ENCODE data around the gene AAGAB. TPM values are rescaled to one million over a fixed set of nuclear protein-coding genes. Genes with fewer than 3 reads are reported as not detected.

The AAGAB gene
- total RNA-seq, 1 experiment from 2014 or later: 56.5 TPM

- Histone ChIP-seq H3K4me1 (replicated peaks; ENCODE audit: insufficient read depth) (no peaks in the 10 kb centered on the region), H3K4me3 (no peak overlapping the region), H3K79me2 (ENCODE audit: low read depth) (0 out of 2 replicates have a peak, but pooled peaks cover 5% of the 10 kb centered on the region), H3K27me3 (ENCODE audit: insufficient read depth, low read depth) (no peaks in the 10 kb centered on the region), H4K20me1 (ENCODE audit: insufficient read depth) (no peaks in the 10 kb centered on the region; the same call in 1 of the 2 replicates), H2AFZ (no peak overlapping the region), H3K9me2 (ENCODE audit: insufficient read depth) (no peaks in the 10 kb centered on the region), H3K9me3 (ENCODE audit: insufficient read depth, low read depth) (no peaks in the 10 kb centered on the region), H3K27ac (no peak overlapping the region), H3K36me3 (ENCODE audit: low read depth) (no peaks in the 10 kb centered on the region), H3K4me2 (no peak overlapping the region), H3F3A (ENCODE audit: insufficient read depth, low read depth) (no peaks in the 10 kb centered on the region)
- no peak for TF ChIP-seq EZH2 (IDR thresholded peaks at IDR 0.05; ENCODE audit: low read depth)
- no TSS peak for BruUV-seq (replicated peaks)
- ChIA-PET POLR2A (ENCODE audit: unreplicated experiment) (interaction anchor here (0.6 kb wide), 1 partner anchor 304 kb away, joined by 4 read pairs; no protein-coding TSS in a partner anchor), CTCF (no interaction called here)
- intact Hi-C loops (cut with micrococcal nuclease; ENCODE audit: unreplicated experiment): no loop called here
- DNase-seq: no peak
Observed at GRCh38 chr15:67218428-67218827, 36.0 kb downstream of the AAGAB start.

GRCh38 chr15:67216859-67217258 lies 37.6 kb downstream of the AAGAB start:
- CTCF ChIA-PET: interaction anchor here (0.6 kb wide), 2 partner anchors 42 to 94 kb away, joined by 5 to 6 read pairs; no protein-coding TSS in a partner anchor
- intact Hi-C loops (cut with micrococcal nuclease; ENCODE audit: unreplicated experiment): no loop called here
- Histone ChIP-seq H4K20me1 (ENCODE audit: insufficient read depth) (no peaks in the 10 kb centered on the region; the same call in 1 of the 2 replicates), H3K9me2 (ENCODE audit: insufficient read depth) (no peaks in the 10 kb centered on the region), H3K9me3 (ENCODE audit: insufficient read depth, low read depth) (no peaks in the 10 kb centered on the region), H3K4me3 (no peak overlapping the region), H3K4me2 (no peak overlapping the region), H3K27me3 (ENCODE audit: insufficient read depth, low read depth) (no peaks in the 10 kb centered on the region), H3K4me1 (replicated peaks; ENCODE audit: insufficient read depth) (no peaks in the 10 kb centered on the region), H3K79me2 (ENCODE audit: low read depth) (0 out of 2 replicates have a peak, but pooled peaks cover 5% of the 10 kb centered on the region), H3K36me3 (ENCODE audit: low read depth) (no peaks in the 10 kb centered on the region), H2AFZ (no peak overlapping the region), H3K27ac (no peak overlapping the region), H3F3A (ENCODE audit: insufficient read depth, low read depth) (no peaks in the 10 kb centered on the region)
- no TSS peak for BruUV-seq (replicated peaks)
- no peak for DNase-seq
- POLR2A ChIA-PET (ENCODE audit: unreplicated experiment): no interaction called here
- TF ChIP-seq EZH2 (IDR thresholded peaks at IDR 0.05; ENCODE audit: low read depth): no peak
- TF ChIP-seq, protein P1, sequence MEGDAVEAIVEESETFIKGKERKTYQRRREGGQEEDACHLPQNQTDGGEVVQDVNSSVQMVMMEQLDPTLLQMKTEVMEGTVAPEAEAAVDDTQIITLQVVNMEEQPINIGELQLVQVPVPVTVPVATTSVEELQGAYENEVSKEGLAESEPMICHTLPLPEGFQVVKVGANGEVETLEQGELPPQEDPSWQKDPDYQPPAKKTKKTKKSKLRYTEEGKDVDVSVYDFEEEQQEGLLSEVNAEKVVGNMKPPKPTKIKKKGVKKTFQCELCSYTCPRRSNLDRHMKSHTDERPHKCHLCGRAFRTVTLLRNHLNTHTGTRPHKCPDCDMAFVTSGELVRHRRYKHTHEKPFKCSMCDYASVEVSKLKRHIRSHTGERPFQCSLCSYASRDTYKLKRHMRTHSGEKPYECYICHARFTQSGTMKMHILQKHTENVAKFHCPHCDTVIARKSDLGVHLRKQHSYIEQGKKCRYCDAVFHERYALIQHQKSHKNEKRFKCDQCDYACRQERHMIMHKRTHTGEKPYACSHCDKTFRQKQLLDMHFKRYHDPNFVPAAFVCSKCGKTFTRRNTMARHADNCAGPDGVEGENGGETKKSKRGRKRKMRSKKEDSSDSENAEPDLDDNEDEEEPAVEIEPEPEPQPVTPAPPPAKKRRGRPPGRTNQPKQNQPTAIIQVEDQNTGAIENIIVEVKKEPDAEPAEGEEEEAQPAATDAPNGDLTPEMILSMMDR (conservative IDR thresholded peaks at IDR 0.05): no peak

DNA sequence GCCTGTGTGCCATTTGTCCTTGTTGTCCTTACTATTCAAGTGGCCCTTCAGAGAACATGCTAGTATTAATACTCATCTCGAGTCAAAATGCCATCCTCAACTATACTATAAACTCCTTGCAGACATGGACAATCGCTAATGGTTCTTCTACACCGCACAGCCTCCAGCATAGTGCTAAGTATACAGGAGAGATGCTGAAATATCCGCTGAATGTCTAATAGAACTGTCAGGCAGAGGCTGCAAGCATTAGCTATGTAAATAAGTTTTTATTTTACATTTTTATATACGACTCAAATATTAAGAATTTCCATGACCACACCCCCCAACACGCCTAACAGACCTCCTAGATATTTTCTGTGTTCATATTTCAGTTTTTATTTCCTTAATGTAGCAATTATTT lies 39.4 kb downstream of the AAGAB start:
- Histone ChIP-seq H3K4me2 (no peak overlapping the region), H2AFZ (no peak overlapping the region), H3K27ac (no peak overlapping the region), H3K9me3 (ENCODE audit: insufficient read depth, low read depth) (no peaks in the 10 kb centered on the region), H3K4me1 (replicated peaks; ENCODE audit: insufficient read depth) (no peaks in the 10 kb centered on the region), H3K4me3 (no peak overlapping the region), H4K20me1 (ENCODE audit: insufficient read depth) (no peaks in the 10 kb centered on the region; the same call in 1 of the 2 replicates), H3F3A (ENCODE audit: insufficient read depth, low read depth) (no peaks in the 10 kb centered on the region), H3K27me3 (ENCODE audit: insufficient read depth, low read depth) (no peaks in the 10 kb centered on the region), H3K79me2 (ENCODE audit: low read depth) (0 out of 2 replicates have a peak, but pooled peaks cover 5% of the 10 kb centered on the region), H3K9me2 (ENCODE audit: insufficient read depth) (no peaks in the 10 kb centered on the region), H3K36me3 (ENCODE audit: low read depth) (no peaks in the 10 kb centered on the region)
- no TSS peak for BruUV-seq (replicated peaks)
- TF ChIP-seq, protein P1 (conservative IDR thresholded peaks at IDR 0.05): no peak
- TF ChIP-seq EZH2 (IDR thresholded peaks at IDR 0.05; ENCODE audit: low read depth): no peak
- intact Hi-C loops (cut with micrococcal nuclease; ENCODE audit: unreplicated experiment): no loop called here
- ChIA-PET CTCF (no interaction called here), POLR2A (ENCODE audit: unreplicated experiment) (no interaction called here)
- DNase-seq: no peak

Measured in PC-9 (cell line).